Adrenal gland (tissue), 5 donors: ENCODE data around the gene DELE1.
"Not testable (repeated sequence)": the region's sequence is repeated elsewhere in the genome, so short reads cannot be mapped to it uniquely, and the experiment has no call there.

Experiments used
- CTCF ChIP-seq, 6 experiments: fragments of 450-650 bp in 4 of 6; fragments of 200-600 bp in 2 of 6; sonication (generic) in 1 of 6; IDR thresholded peaks; 1 replicate in 5 of 6; 2 replicates in 1 of 6; pipeline versions ENCODE4 v1.5.1 to v1.8.0; 2016 to 2021; ENCODE audit warnings: antibody characterized with exemption in 6 of 6, mild to moderate bottlenecking in 2 of 6, moderate library complexity in 1 of 6
- POLR2A ChIP-seq, 2 donors: fragments of 450-650 bp; IDR thresholded peaks; one replicate each; pipeline ENCODE4 v1.6.1; 2017; ENCODE audit warnings: antibody characterized with exemption in 2 of 2, mild to moderate bottlenecking in 2 of 2, moderate library complexity in 1 of 2
- donor health status: DM: no; HTN: no; CAD: no.

GRCh38 chr5:141890429-141890828 lies 33.2 kb upstream of the DELE1 start:
- TF ChIP-seq POLR2A, CTCF (IDR thresholded peaks at IDR 0.05): not testable (repeated sequence)
